ENCODE results near the gene REG4.

Gene REG4

DNA sequence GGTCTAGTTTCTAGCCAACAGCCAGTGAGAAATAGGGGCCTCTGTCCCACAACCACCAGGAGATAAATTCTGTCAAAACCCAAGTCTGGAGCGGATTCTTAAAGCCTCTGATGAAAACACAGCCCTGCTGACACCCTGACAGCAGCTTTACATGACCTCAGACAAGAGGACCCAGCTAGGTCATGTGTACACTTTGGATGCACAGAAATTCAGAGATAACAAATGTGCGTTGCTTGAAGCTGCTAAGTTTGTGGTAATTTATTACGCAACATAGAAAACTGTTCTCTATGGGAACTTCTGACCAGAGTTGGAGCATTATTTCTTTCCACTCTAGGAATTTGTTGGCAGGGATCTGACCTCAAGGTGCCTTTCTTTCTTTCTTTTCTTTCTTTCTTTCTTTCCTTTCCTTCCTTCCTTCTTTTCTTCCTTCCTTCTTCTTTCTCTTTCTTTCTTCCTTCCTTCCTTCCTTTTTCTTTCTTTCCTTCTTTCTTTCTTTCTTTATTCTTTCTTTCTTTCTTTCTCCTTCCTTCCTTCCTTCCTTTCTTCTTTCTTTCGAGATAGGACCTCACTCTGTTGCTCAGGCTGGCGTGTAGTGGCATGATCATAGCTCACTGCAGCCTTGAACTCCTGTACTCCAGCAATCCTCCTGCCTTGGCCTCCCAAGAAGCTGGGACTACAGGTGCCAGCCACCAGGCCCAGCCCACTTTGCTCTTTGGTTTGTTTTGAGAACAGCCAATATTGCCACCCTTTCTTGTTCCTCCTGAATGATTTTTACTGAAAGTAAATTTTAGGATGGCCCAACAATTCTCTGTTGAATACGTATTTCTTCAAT, 27.7 kb downstream of the REG4 start:
- no peak for DNase-seq
- Histone ChIP-seq H3K27ac (ENCODE audit: insufficient read depth, low read length, poor library complexity, severe bottlenecking) (no peak overlapping the region), H3K4me3 (ENCODE audit: insufficient read depth, low read depth, low read length, poor library complexity, severe bottlenecking) (no peak overlapping the region), H3K4me1 (ENCODE audit: control insufficient read depth, insufficient read depth, low read length, poor library complexity, severe bottlenecking) (no peaks in the 10 kb centered on the region), H3K36me3 (ENCODE audit: control insufficient read depth, insufficient read depth, low read length) (no peaks in the 10 kb centered on the region), H3K9me3 (ENCODE audit: control insufficient read depth, low read length) (no peaks in the 10 kb centered on the region), H3K27me3 (replicated peaks; ENCODE audit: control insufficient read depth, insufficient read depth, low read length, poor library complexity, severe bottlenecking) (no peaks in the 10 kb centered on the region)

DNA sequence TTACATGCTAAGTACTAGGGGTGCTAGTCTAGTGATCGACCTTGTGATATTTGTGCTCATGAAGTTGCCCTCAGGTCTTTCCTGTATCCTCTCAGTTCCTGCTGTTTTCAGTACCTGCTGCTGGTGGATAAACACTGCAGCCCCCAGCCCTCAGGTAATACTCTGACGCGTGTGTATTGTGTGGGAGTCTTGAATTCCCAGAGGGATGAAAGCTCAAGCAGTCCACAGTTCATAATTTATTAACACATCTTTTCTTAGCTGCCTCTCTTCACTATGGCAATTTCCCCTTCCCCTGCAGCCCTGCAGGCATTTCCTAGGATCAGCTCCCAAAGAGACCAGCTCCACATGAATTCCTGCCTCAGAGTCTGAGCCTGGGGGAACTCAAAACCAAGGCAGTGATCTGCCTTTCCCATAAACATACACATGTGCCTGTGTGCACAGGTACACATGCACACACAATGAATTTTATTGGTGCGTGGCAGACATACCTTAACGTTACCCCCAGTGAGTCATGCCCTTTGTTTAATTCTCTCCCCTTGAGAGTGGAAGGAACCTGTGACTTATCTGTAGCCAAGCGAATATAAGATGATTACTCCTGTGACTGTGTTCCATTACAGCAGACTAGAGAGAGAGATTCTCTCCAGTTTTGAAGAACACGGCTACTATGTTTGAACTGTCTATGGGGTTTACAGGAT, 28.5 kb downstream of the REG4 start:
- Histone ChIP-seq H3K4me3 (ENCODE audit: insufficient read depth, low read depth, low read length, poor library complexity, severe bottlenecking) (no peak overlapping the region), H3K27me3 (replicated peaks; ENCODE audit: control insufficient read depth, insufficient read depth, low read length, poor library complexity, severe bottlenecking) (no peaks in the 10 kb centered on the region), H3K36me3 (ENCODE audit: control insufficient read depth, insufficient read depth, low read length) (no peaks in the 10 kb centered on the region), H3K9me3 (ENCODE audit: control insufficient read depth, low read length) (no peaks in the 10 kb centered on the region), H3K4me1 (ENCODE audit: control insufficient read depth, insufficient read depth, low read length, poor library complexity, severe bottlenecking) (no peaks in the 10 kb centered on the region), H3K27ac (ENCODE audit: insufficient read depth, low read length, poor library complexity, severe bottlenecking) (no peak overlapping the region)
- no peak for DNase-seq

GRCh38 chr1:119781434-119782210, 29.6 kb downstream of the REG4 start:
- no peaks in the 10 kb centered on the region for H3K27me3 ChIP-seq (replicated peaks; ENCODE audit: control insufficient read depth, insufficient read depth, low read length, poor library complexity, severe bottlenecking)
- H3K4me3 ChIP-seq (ENCODE audit: insufficient read depth, low read depth, low read length, poor library complexity, severe bottlenecking) = no peak overlapping the region
- no peaks in the 10 kb centered on the region for H3K36me3 ChIP-seq (ENCODE audit: control insufficient read depth, insufficient read depth, low read length)
- H3K27ac ChIP-seq (ENCODE audit: insufficient read depth, low read length, poor library complexity, severe bottlenecking) = no peak overlapping the region
- DNase-seq = no peak
- H3K9me3 ChIP-seq (ENCODE audit: control insufficient read depth, low read length) = no peaks in the 10 kb centered on the region
- H3K4me1 ChIP-seq (ENCODE audit: control insufficient read depth, insufficient read depth, low read length, poor library complexity, severe bottlenecking) = no peaks in the 10 kb centered on the region

DNA sequence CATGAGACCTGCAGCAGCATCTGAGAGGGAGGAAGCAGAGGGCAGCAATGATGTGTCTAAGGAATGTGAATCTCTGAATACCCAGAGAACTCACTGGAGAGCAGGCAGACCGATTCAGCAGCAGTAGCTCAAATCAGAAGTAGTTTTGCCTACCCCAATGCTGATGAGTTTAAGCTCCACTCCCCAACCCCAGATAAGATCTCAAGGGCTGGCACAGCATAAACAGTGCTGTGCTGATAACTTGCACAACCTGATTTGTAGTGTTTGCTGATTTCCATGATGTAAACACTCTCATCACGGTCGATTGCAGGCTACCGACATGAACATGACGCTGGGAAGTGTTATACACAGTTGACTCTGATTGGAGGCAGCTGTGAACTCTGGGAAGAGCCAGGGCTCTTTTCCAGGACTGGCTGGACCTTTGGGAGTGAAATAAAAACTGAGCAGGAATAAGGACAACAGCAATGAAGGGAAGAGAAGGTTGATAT, 31.3 kb downstream of the REG4 start:
- Histone ChIP-seq H3K4me3 (ENCODE audit: insufficient read depth, low read depth, low read length, poor library complexity, severe bottlenecking) (no peak overlapping the region), H3K4me1 (ENCODE audit: control insufficient read depth, insufficient read depth, low read length, poor library complexity, severe bottlenecking) (no peaks in the 10 kb centered on the region), H3K27ac (ENCODE audit: insufficient read depth, low read length, poor library complexity, severe bottlenecking) (no peak overlapping the region), H3K36me3 (ENCODE audit: control insufficient read depth, insufficient read depth, low read length) (no peaks in the 10 kb centered on the region), H3K9me3 (ENCODE audit: control insufficient read depth, low read length) (no peaks in the 10 kb centered on the region), H3K27me3 (replicated peaks; ENCODE audit: control insufficient read depth, insufficient read depth, low read length, poor library complexity, severe bottlenecking) (no peaks in the 10 kb centered on the region)
- no peak for DNase-seq

DNA sequence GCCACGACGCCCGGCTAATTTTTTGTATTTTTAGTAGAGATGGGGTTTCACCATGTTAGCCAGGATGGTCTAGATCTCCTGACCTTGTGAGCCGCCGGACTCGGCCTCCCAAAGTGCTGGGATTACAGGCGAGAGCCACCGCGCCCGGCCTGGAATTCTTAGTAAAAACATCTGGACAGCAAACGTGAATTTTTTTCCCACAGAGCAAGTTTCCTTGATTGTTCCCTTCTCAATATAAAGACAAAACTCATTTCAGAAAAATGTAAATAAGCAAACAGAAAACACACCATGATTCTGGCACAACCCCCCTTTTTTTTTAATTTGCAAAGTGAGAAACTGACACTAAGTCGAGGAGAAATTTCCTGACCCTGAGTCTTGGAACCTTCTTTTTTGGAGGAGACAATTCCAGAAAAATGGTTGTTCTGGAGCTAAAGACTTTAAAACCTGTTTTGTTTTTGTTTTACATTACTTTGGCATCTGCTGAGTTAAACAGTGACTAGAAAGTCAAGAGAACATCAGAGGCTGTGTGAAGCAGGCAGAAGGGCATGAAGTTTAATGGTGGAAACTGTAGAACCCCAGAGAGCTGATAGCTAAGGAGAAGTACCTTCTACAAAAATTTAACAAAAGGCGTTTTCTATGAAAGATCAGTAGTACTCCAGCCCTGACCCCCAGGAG, 32.2 kb downstream of the REG4 start:
- H3K4me1 ChIP-seq (ENCODE audit: control insufficient read depth, insufficient read depth, low read length, poor library complexity, severe bottlenecking) = no peaks in the 10 kb centered on the region
- H3K27me3 ChIP-seq (replicated peaks; ENCODE audit: control insufficient read depth, insufficient read depth, low read length, poor library complexity, severe bottlenecking) = no peaks in the 10 kb centered on the region
- no peaks in the 10 kb centered on the region for H3K9me3 ChIP-seq (ENCODE audit: control insufficient read depth, low read length)
- no peaks in the 10 kb centered on the region for H3K36me3 ChIP-seq (ENCODE audit: control insufficient read depth, insufficient read depth, low read length)
- H3K4me3 ChIP-seq (ENCODE audit: insufficient read depth, low read depth, low read length, poor library complexity, severe bottlenecking) = no peak overlapping the region
- DNase-seq = no peak
- no peak overlapping the region for H3K27ac ChIP-seq (ENCODE audit: insufficient read depth, low read length, poor library complexity, severe bottlenecking)

GRCh38 chr1:119778359-119778758, 32.9 kb downstream of the REG4 start:
- no peaks in the 10 kb centered on the region for H3K4me1 ChIP-seq (ENCODE audit: control insufficient read depth, insufficient read depth, low read length, poor library complexity, severe bottlenecking)
- H3K27ac ChIP-seq (ENCODE audit: insufficient read depth, low read length, poor library complexity, severe bottlenecking) = no peak overlapping the region
- no peaks in the 10 kb centered on the region for H3K9me3 ChIP-seq (ENCODE audit: control insufficient read depth, low read length)
- no peaks in the 10 kb centered on the region for H3K36me3 ChIP-seq (ENCODE audit: control insufficient read depth, insufficient read depth, low read length)
- DNase-seq = no peak
- H3K4me3 ChIP-seq (ENCODE audit: insufficient read depth, low read depth, low read length, poor library complexity, severe bottlenecking) = no peak overlapping the region
- no peaks in the 10 kb centered on the region for H3K27me3 ChIP-seq (replicated peaks; ENCODE audit: control insufficient read depth, insufficient read depth, low read length, poor library complexity, severe bottlenecking)

- Histone ChIP-seq H3K9me3 (ENCODE audit: control insufficient read depth, low read length) (no peaks in the 10 kb centered on the region), H3K4me3 (ENCODE audit: insufficient read depth, low read depth, low read length, poor library complexity, severe bottlenecking) (no peak overlapping the region), H3K36me3 (ENCODE audit: control insufficient read depth, insufficient read depth, low read length) (no peaks in the 10 kb centered on the region), H3K27ac (ENCODE audit: insufficient read depth, low read length, poor library complexity, severe bottlenecking) (no peak overlapping the region), H3K4me1 (ENCODE audit: control insufficient read depth, insufficient read depth, low read length, poor library complexity, severe bottlenecking) (no peaks in the 10 kb centered on the region), H3K27me3 (replicated peaks; ENCODE audit: control insufficient read depth, insufficient read depth, low read length, poor library complexity, severe bottlenecking) (no peaks in the 10 kb centered on the region)
- no peak for DNase-seq
These were observed 36.3 kb downstream of the REG4 start for GRCh38 chr1:119774746-119775490.

GRCh38 chr1:119773711-119774241, 37.5 kb downstream of the REG4 start:
- Histone ChIP-seq H3K27me3 (replicated peaks; ENCODE audit: control insufficient read depth, insufficient read depth, low read length, poor library complexity, severe bottlenecking) (no peaks in the 10 kb centered on the region), H3K27ac (ENCODE audit: insufficient read depth, low read length, poor library complexity, severe bottlenecking) (no peak overlapping the region), H3K4me3 (ENCODE audit: insufficient read depth, low read depth, low read length, poor library complexity, severe bottlenecking) (no peak overlapping the region), H3K9me3 (ENCODE audit: control insufficient read depth, low read length) (no peaks in the 10 kb centered on the region), H3K36me3 (ENCODE audit: control insufficient read depth, insufficient read depth, low read length) (no peaks in the 10 kb centered on the region), H3K4me1 (ENCODE audit: control insufficient read depth, insufficient read depth, low read length, poor library complexity, severe bottlenecking) (no peaks in the 10 kb centered on the region)
- DNase-seq = no peak

DNA sequence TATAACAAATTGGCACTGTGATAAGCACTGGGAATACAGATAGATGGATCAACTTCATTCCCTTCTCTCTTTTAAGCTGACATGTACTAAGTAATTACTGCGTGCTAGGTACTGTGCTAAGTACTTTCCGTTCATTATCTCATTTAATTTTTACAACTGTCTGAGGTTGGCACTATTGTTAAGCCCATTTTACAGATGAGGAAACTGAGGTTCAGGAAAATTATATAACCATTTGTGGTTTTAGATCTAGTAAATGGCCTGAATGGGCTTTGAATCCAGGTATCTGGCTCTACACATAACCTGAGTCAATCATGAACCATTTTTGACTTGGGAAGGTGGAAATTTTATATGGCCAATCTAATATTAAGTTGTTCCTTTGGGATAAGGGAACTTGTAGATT, 39.0 kb downstream of the REG4 start:
- Histone ChIP-seq H3K27me3 (replicated peaks; ENCODE audit: control insufficient read depth, insufficient read depth, low read length, poor library complexity, severe bottlenecking) (no peaks in the 10 kb centered on the region), H3K27ac (ENCODE audit: insufficient read depth, low read length, poor library complexity, severe bottlenecking) (no peak overlapping the region), H3K9me3 (ENCODE audit: control insufficient read depth, low read length) (no peaks in the 10 kb centered on the region), H3K4me1 (ENCODE audit: control insufficient read depth, insufficient read depth, low read length, poor library complexity, severe bottlenecking) (no peaks in the 10 kb centered on the region), H3K4me3 (ENCODE audit: insufficient read depth, low read depth, low read length, poor library complexity, severe bottlenecking) (no peak overlapping the region), H3K36me3 (ENCODE audit: control insufficient read depth, insufficient read depth, low read length) (no peaks in the 10 kb centered on the region)
- no peak for DNase-seq

Measured in effector memory CD4-positive, alpha-beta T cell (primary cell).